ENCODE data around the gene POC1B. TPM values are rescaled to one million over a fixed set of nuclear protein-coding genes. Genes with fewer than 3 reads are reported as not detected.

POC1B gene
- total RNA-seq, 1 experiment from 2014 or later: 25.0 TPM

DNA sequence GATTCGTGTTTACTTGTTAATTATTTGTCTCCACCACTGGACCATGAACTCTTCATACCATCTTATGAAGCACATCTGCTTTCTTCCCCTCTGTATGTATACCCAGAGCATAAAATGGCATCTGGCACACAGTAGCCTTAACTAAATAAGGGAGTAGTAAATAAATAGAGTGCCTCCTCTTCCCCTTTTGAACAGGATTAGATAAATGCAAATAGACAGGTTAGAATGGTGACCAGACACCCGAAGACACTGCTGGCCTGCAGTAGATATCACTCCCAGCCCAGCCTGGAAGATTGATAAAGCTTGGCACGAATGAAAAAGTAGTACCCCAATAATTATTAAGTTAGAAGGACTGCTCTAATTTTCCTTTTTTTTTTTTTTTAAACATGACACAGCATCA is 8.1 kb downstream of the POC1B start:
- ChIA-PET CTCF (no interaction called here), POLR2A (ENCODE audit: unreplicated experiment) (interaction anchor here (0.6 kb wide), 1 partner anchor 500 kb away, joined by 3 read pairs; no protein-coding TSS in a partner anchor)
- Histone ChIP-seq H3F3A (ENCODE audit: low read length, unreplicated experiment) (no peaks in the 10 kb centered on the region), H3K79me2 (ENCODE audit: low read length) (peaks cover 52% of the 10 kb centered on the region), H4K20me1 (ENCODE audit: low read length) (no peaks in the 10 kb centered on the region), H3K27me3 (ENCODE audit: low read length) (no peaks in the 10 kb centered on the region), H3K36me3 (ENCODE audit: low read depth, low read length) (peaks cover 2% of the 10 kb centered on the region; the same call in 1 of the 2 replicates), H3K27ac (ENCODE audit: low read length) (peak overlapping the region; percentile 60), H3K4me3 (ENCODE audit: low read length) (no peak overlapping the region), H3K4me2 (ENCODE audit: low read length) (0 out of 2 replicates have a peak overlapping the region, but pooled peaks have one; percentile 76), H2AFZ (ENCODE audit: low read length) (no peak overlapping the region), H3K9me2 (replicated peaks; ENCODE audit: low read length) (no peaks in the 10 kb centered on the region), H3K4me1 (ENCODE audit: insufficient read depth, low read length) (peaks cover 48% of the 10 kb centered on the region), H3K9ac (ENCODE audit: low read length) (peak overlapping the region; percentile 13; the same call in 1 of the 2 replicates), H3K9me3 (ENCODE audit: low read length) (no peaks in the 10 kb centered on the region)
- ATAC-seq (no peak), DNase-seq (no peak)
- TF ChIP-seq EZH2phosphoT487 (IDR thresholded peaks at IDR 0.05; ENCODE audit: borderline replicate concordance, low read length): no peak
- TF ChIP-seq, protein P1, sequence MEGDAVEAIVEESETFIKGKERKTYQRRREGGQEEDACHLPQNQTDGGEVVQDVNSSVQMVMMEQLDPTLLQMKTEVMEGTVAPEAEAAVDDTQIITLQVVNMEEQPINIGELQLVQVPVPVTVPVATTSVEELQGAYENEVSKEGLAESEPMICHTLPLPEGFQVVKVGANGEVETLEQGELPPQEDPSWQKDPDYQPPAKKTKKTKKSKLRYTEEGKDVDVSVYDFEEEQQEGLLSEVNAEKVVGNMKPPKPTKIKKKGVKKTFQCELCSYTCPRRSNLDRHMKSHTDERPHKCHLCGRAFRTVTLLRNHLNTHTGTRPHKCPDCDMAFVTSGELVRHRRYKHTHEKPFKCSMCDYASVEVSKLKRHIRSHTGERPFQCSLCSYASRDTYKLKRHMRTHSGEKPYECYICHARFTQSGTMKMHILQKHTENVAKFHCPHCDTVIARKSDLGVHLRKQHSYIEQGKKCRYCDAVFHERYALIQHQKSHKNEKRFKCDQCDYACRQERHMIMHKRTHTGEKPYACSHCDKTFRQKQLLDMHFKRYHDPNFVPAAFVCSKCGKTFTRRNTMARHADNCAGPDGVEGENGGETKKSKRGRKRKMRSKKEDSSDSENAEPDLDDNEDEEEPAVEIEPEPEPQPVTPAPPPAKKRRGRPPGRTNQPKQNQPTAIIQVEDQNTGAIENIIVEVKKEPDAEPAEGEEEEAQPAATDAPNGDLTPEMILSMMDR (conservative IDR thresholded peaks at IDR 0.05; ENCODE audit: low read depth, low read length): no peak
- TF ChIP-seq EZH2 (IDR thresholded peaks at IDR 0.05; ENCODE audit: low read length, unreplicated experiment): no peak
- intact Hi-C loops (cut with micrococcal nuclease): no loop called here
- BruUV-seq (replicated peaks): no TSS peak

DNA sequence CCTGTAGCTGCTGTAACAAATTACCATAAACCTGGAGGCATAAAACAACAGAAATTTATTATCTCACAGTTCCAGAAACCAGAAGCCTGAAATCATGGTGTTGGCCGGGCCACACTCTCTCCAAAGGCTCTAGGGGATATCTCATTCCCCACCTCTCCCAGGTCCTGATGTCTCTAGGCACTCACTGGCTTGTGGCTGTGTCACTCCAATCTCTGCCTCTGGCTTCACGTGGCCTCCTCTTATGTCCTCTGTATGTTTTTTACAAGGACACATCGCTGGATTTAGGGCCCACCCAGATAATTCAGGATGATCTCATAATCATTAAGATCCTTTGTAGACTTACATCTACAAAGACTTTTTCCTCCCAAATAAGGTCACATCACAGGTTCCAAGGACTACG is 9.2 kb downstream of the POC1B start:
- no TSS peak for BruUV-seq (replicated peaks)
- H3K27me3 ChIP-seq (ENCODE audit: low read length): no peaks in the 10 kb centered on the region
- no peak overlapping the region for H3K4me2 ChIP-seq (ENCODE audit: low read length)
- TF ChIP-seq EZH2 (IDR thresholded peaks at IDR 0.05; ENCODE audit: low read length, unreplicated experiment) (no peak), EZH2phosphoT487 (IDR thresholded peaks at IDR 0.05; ENCODE audit: borderline replicate concordance, low read length) (no peak)
- TF ChIP-seq, protein P1 (conservative IDR thresholded peaks at IDR 0.05; ENCODE audit: low read depth, low read length): no peak
- POLR2A ChIA-PET (ENCODE audit: unreplicated experiment): no interaction called here
- H3K9me3 ChIP-seq (ENCODE audit: low read length): no peaks in the 10 kb centered on the region
- H2AFZ ChIP-seq (ENCODE audit: low read length): no peak overlapping the region
- no peaks in the 10 kb centered on the region for H3K9me2 ChIP-seq (replicated peaks; ENCODE audit: low read length)
- intact Hi-C loops (cut with micrococcal nuclease): no loop called here
- no peak overlapping the region for H3K4me3 ChIP-seq (ENCODE audit: low read length)
- no peaks in the 10 kb centered on the region for H3K36me3 ChIP-seq (ENCODE audit: low read depth, low read length)
- peaks cover 37% of the 10 kb centered on the region for H3K4me1 ChIP-seq (ENCODE audit: insufficient read depth, low read length)
- ATAC-seq (no peak), DNase-seq (no peak)
- H3F3A ChIP-seq (ENCODE audit: low read length, unreplicated experiment): no peaks in the 10 kb centered on the region
- H3K27ac ChIP-seq (ENCODE audit: low read length): no peak overlapping the region
- CTCF ChIA-PET: no interaction called here
- peaks cover 42% of the 10 kb centered on the region for H3K79me2 ChIP-seq (ENCODE audit: low read length)
- no peaks in the 10 kb centered on the region for H4K20me1 ChIP-seq (ENCODE audit: low read length)
- H3K9ac ChIP-seq (ENCODE audit: low read length): no peak overlapping the region

DNA sequence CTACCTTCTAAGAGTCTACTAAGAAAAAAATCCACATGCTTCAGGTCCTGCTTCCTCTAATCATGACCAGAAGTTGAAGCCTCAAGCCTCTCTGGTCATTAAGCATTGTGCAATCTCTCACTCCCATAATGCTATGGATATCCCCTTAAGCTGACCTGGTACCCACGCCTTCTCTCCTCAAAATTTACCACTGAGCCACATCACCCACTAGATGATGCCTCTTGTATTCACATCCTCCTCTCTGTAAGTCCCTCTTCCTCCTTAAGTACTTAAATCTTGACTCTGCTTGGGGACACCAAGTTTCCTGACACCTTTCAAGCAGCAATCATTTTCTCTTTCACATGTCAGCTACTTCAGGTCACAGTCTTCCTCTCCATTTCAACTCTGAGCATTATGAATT is 11.1 kb downstream of the POC1B start:
- no peak overlapping the region for H3K27ac ChIP-seq (ENCODE audit: low read length)
- CTCF ChIA-PET: no interaction called here
- H3F3A ChIP-seq (ENCODE audit: low read length, unreplicated experiment): no peaks in the 10 kb centered on the region
- peaks cover 23% of the 10 kb centered on the region for H3K79me2 ChIP-seq (ENCODE audit: low read length)
- H3K4me3 ChIP-seq (ENCODE audit: low read length): no peak overlapping the region
- no TSS peak for BruUV-seq (replicated peaks)
- H3K4me1 ChIP-seq (ENCODE audit: insufficient read depth, low read length): peaks cover 22% of the 10 kb centered on the region
- POLR2A ChIA-PET (ENCODE audit: unreplicated experiment): no interaction called here
- ATAC-seq (no peak), DNase-seq (no peak)
- intact Hi-C loops (cut with micrococcal nuclease): no loop called here
- no peaks in the 10 kb centered on the region for H3K27me3 ChIP-seq (ENCODE audit: low read length)
- no peaks in the 10 kb centered on the region for H3K9me3 ChIP-seq (ENCODE audit: low read length)
- H3K9ac ChIP-seq (ENCODE audit: low read length): no peak overlapping the region
- no peaks in the 10 kb centered on the region for H3K36me3 ChIP-seq (ENCODE audit: low read depth, low read length)
- no peaks in the 10 kb centered on the region for H3K9me2 ChIP-seq (replicated peaks; ENCODE audit: low read length)
- no peaks in the 10 kb centered on the region for H4K20me1 ChIP-seq (ENCODE audit: low read length)
- H3K4me2 ChIP-seq (ENCODE audit: low read length): no peak overlapping the region
- H2AFZ ChIP-seq (ENCODE audit: low read length): no peak overlapping the region
- TF ChIP-seq, protein P1 (conservative IDR thresholded peaks at IDR 0.05; ENCODE audit: low read depth, low read length): no peak
- TF ChIP-seq EZH2phosphoT487 (IDR thresholded peaks at IDR 0.05; ENCODE audit: borderline replicate concordance, low read length) (no peak), EZH2 (IDR thresholded peaks at IDR 0.05; ENCODE audit: low read length, unreplicated experiment) (no peak)

Measured in PC-3 (cell line).